Uterus (tissue), 2 donors: ENCODE data around the gene PIAS2.

Experiments used
- POLR2A ChIP-seq, 2 donors: fragments of 450-650 bp; IDR thresholded peaks; one replicate each; pipeline ENCODE4 v1.6.1; 2016; ENCODE audit warnings: antibody characterized with exemption in 2 of 2, mild to moderate bottlenecking in 1 of 2, moderate library complexity in 1 of 2
- TF ChIP-seq, protein P1 (sequence below), 4 experiments: fragments of 200-600 bp in 2 of 4; fragments of 450-650 bp in 2 of 4; sonication (generic) in 2 of 4; IDR thresholded peaks; one replicate each; pipeline ENCODE4 v1.5.1; 2016 to 2019; ENCODE audit warnings: antibody characterized with exemption in 4 of 4, mild to moderate bottlenecking in 2 of 4, moderate library complexity in 1 of 4

DNA sequence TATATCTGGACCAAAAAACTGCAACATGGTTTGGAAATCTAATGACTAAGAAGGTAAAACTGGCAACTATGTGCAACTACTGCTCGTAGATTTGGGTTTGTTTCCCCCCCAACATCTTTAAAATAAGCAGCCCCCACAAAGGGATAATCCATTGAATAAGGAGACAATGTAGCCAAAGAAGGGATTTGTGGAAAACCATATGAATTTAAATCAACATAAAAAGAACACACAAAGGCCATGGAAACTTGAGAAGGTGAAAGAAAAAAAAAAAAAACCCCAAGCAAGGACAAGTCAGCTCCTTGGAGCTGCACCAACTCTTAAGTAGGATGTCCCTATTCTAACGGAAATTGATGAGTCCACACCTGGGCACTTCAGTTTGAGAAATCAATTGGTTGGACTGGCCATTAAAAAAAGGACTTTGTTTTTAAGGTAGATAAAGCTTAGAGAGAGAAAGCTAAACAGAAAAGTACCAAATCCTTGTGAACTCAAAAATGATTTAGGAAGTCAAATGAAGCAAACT, 106.8 kb downstream of the PIAS2 start:
- TF ChIP-seq, protein P1, sequence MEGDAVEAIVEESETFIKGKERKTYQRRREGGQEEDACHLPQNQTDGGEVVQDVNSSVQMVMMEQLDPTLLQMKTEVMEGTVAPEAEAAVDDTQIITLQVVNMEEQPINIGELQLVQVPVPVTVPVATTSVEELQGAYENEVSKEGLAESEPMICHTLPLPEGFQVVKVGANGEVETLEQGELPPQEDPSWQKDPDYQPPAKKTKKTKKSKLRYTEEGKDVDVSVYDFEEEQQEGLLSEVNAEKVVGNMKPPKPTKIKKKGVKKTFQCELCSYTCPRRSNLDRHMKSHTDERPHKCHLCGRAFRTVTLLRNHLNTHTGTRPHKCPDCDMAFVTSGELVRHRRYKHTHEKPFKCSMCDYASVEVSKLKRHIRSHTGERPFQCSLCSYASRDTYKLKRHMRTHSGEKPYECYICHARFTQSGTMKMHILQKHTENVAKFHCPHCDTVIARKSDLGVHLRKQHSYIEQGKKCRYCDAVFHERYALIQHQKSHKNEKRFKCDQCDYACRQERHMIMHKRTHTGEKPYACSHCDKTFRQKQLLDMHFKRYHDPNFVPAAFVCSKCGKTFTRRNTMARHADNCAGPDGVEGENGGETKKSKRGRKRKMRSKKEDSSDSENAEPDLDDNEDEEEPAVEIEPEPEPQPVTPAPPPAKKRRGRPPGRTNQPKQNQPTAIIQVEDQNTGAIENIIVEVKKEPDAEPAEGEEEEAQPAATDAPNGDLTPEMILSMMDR (IDR thresholded peaks at IDR 0.05), result no peak
- TF ChIP-seq POLR2A (IDR thresholded peaks at IDR 0.05), result no peak
